Transverse colon (tissue), 4 donors: ENCODE data around the gene CCNB2. TPM values are rescaled to one million over a fixed set of nuclear protein-coding genes. Genes with fewer than 3 reads are reported as not detected.
A peak's percentile ranks its signal among the peaks of the same experiment; 100 is the strongest.

Source experiments
- DNase-seq: peaks from one replicate; pipeline ENCODE4 v3.0.0-alpha.2; 2019
- H3K27ac ChIP-seq, 4 donors: fragments of 200-600 bp; sonication (generic); 2 replicates each; pipeline ENCODE4 v1.5.1; 2016 to 2018; ENCODE audit warnings: inconsistent platforms in 4 of 4
- H3K27me3 ChIP-seq: fragments of 200-600 bp; sonication (generic); 2 replicates; pipeline ENCODE4 v1.5.1; 2017; ENCODE audit warnings: inconsistent platforms
- H3K36me3 ChIP-seq, 4 donors: fragments of 200-600 bp; sonication (generic); 2 replicates each; pipeline ENCODE4 v1.5.1; 2017 to 2019; ENCODE audit warnings: inconsistent platforms in 4 of 4
- H3K4me1 ChIP-seq, 4 donors: fragments of 200-600 bp; sonication (generic); 2 replicates each; pipeline ENCODE4 v1.5.1; 2017 to 2020; ENCODE audit warnings: inconsistent platforms in 4 of 4
- H3K4me3 ChIP-seq, 4 donors: fragments of 200-600 bp; sonication (generic); 1 replicate in 1 of 4; 2 replicates in 3 of 4; pipeline versions ENCODE4 v1.5.1 to v1.6.1; 2017 to 2019; ENCODE audit warnings: inconsistent platforms in 4 of 4
- H3K9me3 ChIP-seq, 2 donors: fragments of 200-600 bp; sonication (generic); 2 replicates each; pipeline ENCODE4 v1.5.1; 2017 to 2019; ENCODE audit warnings: inconsistent platforms in 2 of 2
- CTCF ChIP-seq, 5 experiments: fragments of 200-600 bp in 3 of 5; fragments of 450-650 bp in 2 of 5; sonication (generic) in 3 of 5; IDR thresholded peaks; 1 replicate in 2 of 5; 2 replicates in 3 of 5; pipeline ENCODE4 v1.5.1; 2016 to 2017; ENCODE audit warnings: antibody characterized with exemption in 5 of 5, inconsistent platforms in 3 of 5, mild to moderate bottlenecking in 2 of 5, moderate library complexity in 1 of 5
- EP300 ChIP-seq: sonication (generic); formaldehyde crosslinking; IDR thresholded peaks from one replicate; pipeline ENCODE4 v1.6.1; 2017; ENCODE audit warnings: antibody characterized with exemption, low read depth
- POLR2A ChIP-seq: fragments of 450-650 bp; IDR thresholded peaks from one replicate; pipeline ENCODE4 v1.6.1; 2016; ENCODE audit warnings: antibody characterized with exemption, mild to moderate bottlenecking, moderate library complexity
- POLR2AphosphoS5 ChIP-seq, 3 donors: sonication (generic); formaldehyde crosslinking; IDR thresholded peaks; one replicate each; pipeline ENCODE4 v1.6.1; 2016; ENCODE audit warnings: antibody characterized with exemption in 3 of 3
- WGBS, 2 donors: methylation state at CpG; one replicate each; pipeline ENCODE4 v1.1.5; 2018; ENCODE audit warnings: low coverage in 1 of 2; 5-methylcytosine and 5-hydroxymethylcytosine counted together
- in situ Hi-C, 4 donors: fragments of 200-750 bp; cut with MboI; loops; one replicate each; pipeline versions ENCODE4 v1.15.0 to v1.15.1; 2017; ENCODE audit warnings: low sequenced_read_pairs in 3 of 4, low pct_ligation_motif_present in 1 of 4, low pct_unique_long_range_greater_than_20kb in 1 of 4
- intact Hi-C: fragments of 100-400 bp; cut with DNase I; formaldehyde crosslinking; loops from one replicate; pipeline ENCODE4 v1.15.1; 2023; ENCODE audit warnings: low total_unique reads
- small RNA-seq, 4 donors: library from RNA; depleted of rRNA; stranded (forward); fragments of <200 nt; gene quantifications; one replicate each; pipeline ENCODE3, GENCODE V24; 2016
- total RNA-seq, 4 donors: library from RNA; depleted of rRNA; stranded (reverse); fragments of >200 nt; gene quantifications; one replicate each; pipeline ENCODE4 v1.1.0, GENCODE V29; 2016

Gene CCNB2
- total RNA-seq, 4 donors from 2014 or later, result 1.9 to 132 (median 6.4) TPM

GRCh38 chr15:59171067-59171397 lies 66.1 kb downstream of the CCNB2 start:
- Histone ChIP-seq H3K4me3 (no peak overlapping the region), H3K4me1 (peaks cover 3 to 35% (median 15%) of the 10 kb centered on the region in 4 donors), H3K36me3 (peaks cover 0 to 19% (median 8%) of the 10 kb centered on the region in 4 donors), H3K9me3 (no peaks in the 10 kb centered on the region), H3K27ac (no peak overlapping the region), H3K27me3 (no peaks in the 10 kb centered on the region)
- 94% methylated on average over 8 of the region's 8 CpGs; no CpG with 5 or more reads in 1 of the 2 donors for WGBS, 2 donors
- intact Hi-C loops, result no loop called here
- in situ Hi-C loops, result loop anchor here in 1 of 4 donors (25.0 kb wide), 1 partner anchor 316 kb away; no protein-coding TSS in a partner anchor
- TF ChIP-seq POLR2AphosphoS5 (IDR thresholded peaks at IDR 0.05) (no peak), EP300 (no peak), CTCF (IDR thresholded peaks at IDR 0.05) (no peak), POLR2A (no peak)
- DNase-seq, result no peak

GRCh38 chr15:59172289-59172901 lies 67.4 kb downstream of the CCNB2 start:
- Histone ChIP-seq H3K4me3 (no peak overlapping the region), H3K9me3 (no peaks in the 10 kb centered on the region), H3K4me1 (peaks cover 3 to 36% (median 16%) of the 10 kb centered on the region in 4 donors), H3K27ac (no peak overlapping the region), H3K36me3 (peaks cover 0 to 23% (median 8%) of the 10 kb centered on the region in 4 donors), H3K27me3 (no peaks in the 10 kb centered on the region)
- TF ChIP-seq POLR2A, result no peak
- 93 to 95% methylated on average over 5 to 7 of the region's 7 CpGs for WGBS, 2 donors
- in situ Hi-C loops, result loop anchor here in 1 of 4 donors (25.0 kb wide), 1 partner anchor 315 kb away; no protein-coding TSS in a partner anchor
- intact Hi-C loops, result no loop called here
- no peak for DNase-seq

GRCh38 chr15:59173194-59173593 lies 68.2 kb downstream of the CCNB2 start:
- in situ Hi-C loops, result loop anchor here in 1 of 4 donors (25.0 kb wide), 1 partner anchor 314 kb away; no protein-coding TSS in a partner anchor

GRCh38 chr15:59174151-59174834 lies 69.3 kb downstream of the CCNB2 start:
- Histone ChIP-seq H3K36me3 (peaks cover 0 to 23% (median 8%) of the 10 kb centered on the region in 4 donors), H3K4me3 (no peak overlapping the region), H3K27me3 (no peaks in the 10 kb centered on the region), H3K27ac (peak overlapping the region; percentile 50 to 67 (median 60)), H3K9me3 (no peaks in the 10 kb centered on the region), H3K4me1 (peaks cover 3 to 29% (median 14%) of the 10 kb centered on the region in 4 donors)
- WGBS, 2 donors, result 77 to 78% methylated on average over 10 to 12 of the region's 12 CpGs
- in situ Hi-C loops (loop anchor here in 1 of 4 donors (25.0 kb wide), 1 partner anchor 313 kb away; no protein-coding TSS in a partner anchor), intact Hi-C loops (no loop called here)
- TF ChIP-seq EP300 (no peak), POLR2AphosphoS5 (IDR thresholded peaks at IDR 0.05) (no peak), POLR2A (no peak), CTCF (IDR thresholded peaks at IDR 0.05) (no peak)
- DNase-seq, result no peak

More at GRCh38 chr15:59173194-59173593, 68.2 kb downstream of the CCNB2 start:
- Histone ChIP-seq H3K27me3 (no peaks in the 10 kb centered on the region), H3K4me1 (peaks cover 3 to 36% (median 16%) of the 10 kb centered on the region in 4 donors), H3K9me3 (no peaks in the 10 kb centered on the region), H3K27ac (no peak overlapping the region), H3K4me3 (no peak overlapping the region), H3K36me3 (peaks cover 0 to 23% (median 8%) of the 10 kb centered on the region in 4 donors)
- TF ChIP-seq POLR2A, result no peak
- no peak for TF ChIP-seq POLR2AphosphoS5 (IDR thresholded peaks at IDR 0.05)
- no peak for TF ChIP-seq CTCF (IDR thresholded peaks at IDR 0.05)
- TF ChIP-seq EP300, result no peak
- intact Hi-C loops, result no loop called here
- WGBS, 2 donors, result 97% methylated on average over 5 of the region's 5 CpGs
- DNase-seq, result no peak

Small RNA genes within 50 kb of the gene (small RNA-seq; reads per million reads assigned to genes)
- gene MIR2116, result 0.48 to 2.5 (median 1.9) reads per million in 4 donors

Other genes with a start within 250 kb of the CCNB2 start
- 100 to 1,000 TPM in 3 of 4 donors, 10 to 100 TPM in 1; 91.9 to 447 (median 143) TPM for gene SLTM, start 171.5 kb upstream of the CCNB2 start, total RNA-seq
- gene RNF111, start 117.5 kb upstream of the CCNB2 start, total RNA-seq, result 10 to 100 TPM; 16.1 to 93.1 (median 25.3) TPM
- gene LDHAL6B, start 101.7 kb downstream of the CCNB2 start, total RNA-seq, result not detected